GM19043 (cell line): ENCODE measurements around the gene DNAH12.
"Not testable (repeated sequence)": the region's sequence is repeated elsewhere in the genome, so short reads cannot be mapped to it uniquely, and the experiment has no call there.

ENCODE experiments used
- ATAC-seq: cut with Tn5 transposase; IDR thresholded peaks from one replicate; pipeline ENCODE4 v1.9.1; 2021; ENCODE audit warnings: low read depth; ENCODE audit not compliant: unreplicated experiment

The DNAH12 gene

GRCh38 chr3:57420001-57420400 is 124.1 kb downstream of the DNAH12 start:
- no peak for ATAC-seq

- no peak for ATAC-seq
Measured at GRCh38 chr3:57411715-57412114, 132.4 kb downstream of the DNAH12 start.

GRCh38 chr3:57409471-57409870 is 134.7 kb downstream of the DNAH12 start:
- ATAC-seq: no peak

GRCh38 chr3:57402675-57403074 is 141.5 kb downstream of the DNAH12 start:
- ATAC-seq: no peak

- ATAC-seq: peak; percentile 92
Measured at GRCh38 chr3:57397175-57398026, 146.7 kb downstream of the DNAH12 start.

- ATAC-seq: no peak
Measured at GRCh38 chr3:57393977-57394376, 150.2 kb downstream of the DNAH12 start.

- ATAC-seq: no peak
Measured at GRCh38 chr3:57391767-57392166, 152.4 kb downstream of the DNAH12 start.

- ATAC-seq: no peak
Measured at GRCh38 chr3:57389271-57389670, 154.9 kb downstream of the DNAH12 start.

- no peak for ATAC-seq
Measured at GRCh38 chr3:57386307-57386706, 157.8 kb downstream of the DNAH12 start.

GRCh38 chr3:57385498-57385897 is 158.6 kb downstream of the DNAH12 start:
- ATAC-seq: no peak

- ATAC-seq: no peak
Measured at GRCh38 chr3:57383838-57384237, 160.3 kb downstream of the DNAH12 start.

GRCh38 chr3:57383406-57383805 is 160.7 kb downstream of the DNAH12 start:
- peak; percentile 45 for ATAC-seq

GRCh38 chr3:57382933-57383332 is 161.2 kb downstream of the DNAH12 start:
- ATAC-seq: peak; percentile 55

GRCh38 chr3:57370341-57370740 is 173.8 kb downstream of the DNAH12 start:
- no peak for ATAC-seq

- not testable (repeated sequence) for ATAC-seq
Measured at GRCh38 chr3:57365089-57365488, 179.1 kb downstream of the DNAH12 start.

GRCh38 chr3:57356275-57356674 is 187.9 kb downstream of the DNAH12 start:
- ATAC-seq: not testable (repeated sequence)

- no peak for ATAC-seq
Measured at GRCh38 chr3:57354768-57355167, 189.4 kb downstream of the DNAH12 start.

GRCh38 chr3:57350271-57350670 is 193.9 kb downstream of the DNAH12 start:
- ATAC-seq: no peak

- ATAC-seq: not testable (repeated sequence)
Measured at GRCh38 chr3:57339071-57339642, 205.0 kb downstream of the DNAH12 start.

GRCh38 chr3:57338272-57339070 is 205.7 kb downstream of the DNAH12 start:
- not testable (repeated sequence) for ATAC-seq

- no peak for ATAC-seq
Measured at GRCh38 chr3:57335283-57335938, 208.7 kb downstream of the DNAH12 start.
